HG02610 (cell line): ENCODE results near the gene CA4.
A peak's percentile ranks its signal among the peaks of the same experiment; 100 is the strongest.

Experiments
- ATAC-seq: cut with Tn5 transposase; IDR thresholded peaks from one replicate; pipeline ENCODE4 v1.9.1; 2021; ENCODE audit warnings: mild to moderate bottlenecking, moderate library complexity; ENCODE audit not compliant: unreplicated experiment

CA4 gene

GRCh38 chr17:60129164-60129563, 20.6 kb upstream of the CA4 start:
- ATAC-seq: no peak

GRCh38 chr17:60130466-60130865, 19.3 kb upstream of the CA4 start:
- ATAC-seq: no peak

- ATAC-seq: peak; percentile 8
Observed at GRCh38 chr17:60134396-60135150, 15.2 kb upstream of the CA4 start.

DNA sequence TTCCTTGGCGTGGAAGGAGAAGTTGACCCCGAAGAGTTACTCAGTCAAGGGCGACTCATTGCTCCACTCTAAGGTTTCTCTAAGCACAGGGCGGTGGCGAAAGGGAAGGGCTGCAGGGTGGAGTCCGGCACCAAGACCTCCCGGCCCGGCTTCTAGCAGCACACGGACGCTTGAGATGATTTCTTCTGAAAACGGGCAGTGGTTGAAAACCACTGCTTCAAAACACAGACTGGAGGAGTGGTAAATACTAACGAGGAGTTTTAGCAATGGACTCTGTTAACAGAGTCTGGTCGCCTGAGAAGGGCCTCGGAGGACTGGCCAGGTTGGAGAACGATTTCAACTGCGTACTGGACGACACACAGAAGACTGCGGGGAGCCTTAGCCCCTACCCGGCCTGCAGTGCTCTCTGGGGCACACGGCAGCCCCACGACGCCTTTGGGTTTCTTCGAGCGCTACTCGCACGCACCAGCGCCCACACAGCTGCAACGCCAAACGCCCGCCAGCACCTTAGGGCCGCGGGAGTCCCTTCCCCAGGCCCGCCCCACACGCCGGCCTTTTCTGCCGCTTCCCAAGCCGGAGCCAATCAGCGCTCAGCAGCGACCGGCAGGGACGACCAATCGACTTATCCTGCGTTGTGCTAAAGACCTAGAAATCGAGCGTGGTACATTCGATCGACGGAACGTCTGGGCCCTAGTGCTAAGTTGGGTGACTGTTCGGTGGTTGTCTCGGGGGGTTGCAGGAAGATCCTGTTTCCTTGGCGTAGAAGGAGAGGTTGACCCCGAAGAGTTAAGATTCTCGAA, 14.4 kb upstream of the CA4 start:
- peak; percentile 89 for ATAC-seq

DNA sequence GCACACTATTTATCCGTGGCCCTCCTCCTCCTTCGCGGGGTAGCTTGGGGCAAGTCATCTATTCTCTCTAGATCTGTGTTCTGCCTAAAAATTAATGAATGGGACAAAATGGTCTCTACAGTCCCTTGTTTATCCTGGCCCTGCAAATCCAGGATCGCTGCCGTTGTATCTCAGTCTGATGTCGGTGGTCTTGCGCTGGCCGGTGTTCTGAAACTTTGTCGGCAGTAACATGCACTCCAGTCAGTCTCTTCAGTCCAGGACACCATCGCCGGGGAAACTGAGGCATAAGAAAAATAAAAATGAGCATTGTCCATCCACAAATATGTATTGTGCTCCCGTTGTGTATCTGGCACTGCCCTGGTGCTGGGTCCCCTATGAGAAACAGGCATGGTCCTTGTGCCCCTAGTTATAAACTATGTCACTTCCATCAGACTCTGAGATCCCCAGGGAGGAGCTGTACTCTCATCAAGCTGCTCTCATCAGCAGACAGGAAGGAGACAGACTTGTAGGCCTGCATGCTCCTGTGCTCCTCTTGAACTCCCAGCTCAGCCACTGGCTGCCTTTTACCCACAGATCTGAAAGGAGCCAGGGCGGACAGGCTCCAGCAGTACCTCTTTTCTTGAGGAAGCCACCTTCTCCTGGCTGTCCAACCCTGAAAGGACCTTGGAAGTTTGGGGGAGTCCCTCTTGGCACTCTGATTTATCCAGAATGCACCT, 13.7 kb upstream of the CA4 start:
- no peak for ATAC-seq

GRCh38 chr17:60137731-60138130, 12.0 kb upstream of the CA4 start:
- no peak for ATAC-seq

DNA sequence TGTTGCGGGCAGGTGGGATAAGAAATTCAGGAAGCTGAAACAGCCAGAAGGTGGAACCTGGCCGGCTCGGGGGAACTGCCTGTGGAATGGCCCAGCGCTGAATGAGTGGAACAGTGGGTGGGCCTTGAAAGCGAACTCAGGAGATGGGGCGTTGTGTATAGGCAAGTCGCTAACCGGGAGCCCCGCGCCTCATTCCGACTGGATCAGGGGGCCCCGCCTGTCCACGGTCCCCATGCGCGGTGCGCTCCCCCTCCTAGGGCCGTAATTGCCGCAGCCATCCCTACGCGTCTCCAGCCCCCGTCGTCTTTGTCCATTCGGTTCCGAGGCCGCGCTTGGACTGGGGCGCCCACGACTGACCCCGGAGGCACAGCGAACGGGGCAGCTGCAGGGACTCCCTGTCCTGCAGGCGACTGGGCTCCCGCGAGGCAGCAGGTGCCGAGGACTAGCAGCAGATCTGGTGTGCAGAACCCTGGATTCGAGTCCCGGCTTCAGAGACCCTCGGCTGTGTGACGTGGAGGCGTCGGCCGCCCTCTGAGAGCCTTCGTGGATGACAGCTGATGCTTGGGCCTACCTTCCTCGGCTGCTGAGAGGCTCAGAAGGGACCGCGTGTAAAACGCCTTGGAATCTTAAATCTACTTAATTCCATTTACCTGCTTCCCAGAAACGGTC, 10.9 kb upstream of the CA4 start:
- ATAC-seq: no peak

- no peak for ATAC-seq
Observed at GRCh38 chr17:60139438-60140285, 10.1 kb upstream of the CA4 start.

DNA sequence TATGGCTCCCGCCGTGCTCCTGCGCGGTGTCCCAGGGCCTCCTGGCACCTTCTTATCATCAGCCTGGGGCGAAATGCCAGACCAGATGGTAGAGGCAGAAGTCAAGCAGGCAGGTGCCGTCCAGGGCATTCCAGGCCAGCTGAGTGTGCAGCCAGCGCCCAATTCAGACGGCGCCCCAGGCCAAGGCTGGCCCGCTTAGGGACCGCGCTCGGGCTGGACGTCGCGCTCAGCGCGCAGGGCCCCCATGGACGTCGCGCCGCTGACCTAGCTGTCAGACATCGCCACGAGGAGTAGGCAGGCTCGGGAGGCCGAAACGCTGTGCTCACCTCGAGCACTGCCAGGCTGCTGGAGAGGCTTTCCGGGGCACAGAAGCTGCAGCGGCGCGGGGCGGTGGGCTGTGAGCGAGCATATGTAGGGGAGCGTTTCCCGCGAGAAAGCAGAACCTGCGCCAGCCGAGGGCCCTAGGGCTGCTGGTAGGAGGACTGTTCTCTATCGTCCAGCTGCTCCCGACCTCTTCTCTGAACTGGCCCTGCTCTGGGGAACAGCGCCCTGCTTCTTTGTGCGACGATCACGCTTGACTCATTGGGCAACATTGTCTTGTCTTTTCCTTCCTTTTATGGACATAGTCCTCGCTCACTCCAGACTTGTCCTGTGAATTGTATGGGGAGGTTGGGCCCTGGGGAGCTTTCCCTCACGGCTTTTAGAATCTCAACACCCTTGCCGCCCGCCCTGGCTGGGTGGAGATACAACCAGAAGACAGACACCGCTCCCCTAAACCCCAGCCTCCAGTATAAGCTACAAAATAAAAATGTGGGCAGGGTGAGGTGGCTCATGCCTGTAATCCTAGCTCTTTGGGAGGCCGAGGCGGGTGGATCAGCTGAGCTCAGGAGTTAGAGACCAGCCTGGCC, 8.4 kb upstream of the CA4 start:
- ATAC-seq: no peak

DNA sequence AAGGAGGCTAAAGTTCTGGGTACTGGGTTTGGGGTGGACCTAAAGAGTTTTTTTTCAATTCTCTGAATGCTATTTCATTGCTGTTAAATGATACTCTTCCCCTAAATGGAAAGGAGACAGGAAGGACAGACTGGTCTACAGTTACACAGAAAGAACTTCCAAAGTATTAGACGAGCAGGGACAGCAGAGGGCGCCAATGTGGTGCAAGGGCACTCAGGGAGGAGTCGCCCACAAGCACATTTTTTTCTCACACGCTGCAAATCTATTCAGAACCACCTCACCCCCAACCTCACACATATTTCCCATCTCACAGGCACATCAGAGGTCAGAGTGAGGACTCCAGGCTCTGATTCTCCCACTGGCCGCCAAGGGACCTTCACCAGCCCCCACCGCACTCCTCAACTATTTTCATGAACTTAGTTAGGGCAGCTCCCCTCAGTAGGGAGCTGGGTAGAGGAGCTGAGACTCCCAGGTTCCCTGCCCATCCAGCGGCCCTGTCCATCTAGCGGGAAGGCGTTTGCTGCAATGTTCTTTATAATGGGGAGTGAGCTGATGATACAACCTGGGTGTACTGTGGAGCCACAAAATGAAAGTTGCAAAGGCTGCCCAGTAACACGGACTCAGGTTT, 6.8 kb upstream of the CA4 start:
- ATAC-seq: peak; percentile 58

DNA sequence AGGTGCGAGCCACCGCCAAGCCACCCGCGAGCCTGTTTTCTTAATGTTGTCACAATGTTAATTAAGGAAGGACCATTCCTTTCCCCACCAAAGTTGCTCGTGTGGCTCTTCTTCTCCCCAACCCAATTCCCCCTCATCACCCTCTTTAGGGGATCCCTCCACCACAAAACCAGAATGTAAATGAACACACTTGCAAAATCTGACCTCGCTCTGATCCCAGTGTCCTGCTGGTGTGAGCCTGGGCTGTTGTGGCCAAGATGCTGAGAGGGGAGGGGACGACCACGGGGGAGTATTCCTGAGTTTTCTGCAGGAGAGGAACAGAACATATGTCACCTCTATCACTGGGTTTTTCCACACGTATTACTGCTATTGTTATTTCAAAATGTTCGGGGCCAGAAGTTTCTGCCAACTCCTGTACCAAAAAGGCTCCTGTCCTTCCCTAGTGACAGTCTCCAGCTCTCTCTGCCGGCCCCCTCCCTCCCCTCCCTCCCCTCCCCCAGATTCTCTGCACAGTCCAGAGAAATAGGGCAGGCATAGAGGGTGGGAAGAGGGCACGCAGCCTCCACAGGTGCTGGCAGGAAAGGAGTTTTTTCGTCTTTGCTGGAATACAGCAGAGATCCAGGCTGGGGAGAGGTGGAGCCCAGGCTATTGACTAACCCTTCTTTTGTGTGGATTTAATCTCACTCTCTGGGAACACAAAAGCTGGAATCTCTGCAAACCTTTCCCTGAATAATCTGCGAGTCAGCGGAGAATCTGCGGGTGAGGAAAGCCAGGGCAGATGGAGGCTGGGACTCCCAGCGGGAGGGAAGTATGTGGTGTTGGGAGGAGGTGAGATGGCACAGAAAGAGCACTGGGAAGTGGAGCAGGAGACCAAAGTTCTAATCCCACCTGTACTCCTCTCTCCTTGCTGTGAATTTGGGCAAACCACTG, 4.5 kb upstream of the CA4 start:
- ATAC-seq: no peak

DNA sequence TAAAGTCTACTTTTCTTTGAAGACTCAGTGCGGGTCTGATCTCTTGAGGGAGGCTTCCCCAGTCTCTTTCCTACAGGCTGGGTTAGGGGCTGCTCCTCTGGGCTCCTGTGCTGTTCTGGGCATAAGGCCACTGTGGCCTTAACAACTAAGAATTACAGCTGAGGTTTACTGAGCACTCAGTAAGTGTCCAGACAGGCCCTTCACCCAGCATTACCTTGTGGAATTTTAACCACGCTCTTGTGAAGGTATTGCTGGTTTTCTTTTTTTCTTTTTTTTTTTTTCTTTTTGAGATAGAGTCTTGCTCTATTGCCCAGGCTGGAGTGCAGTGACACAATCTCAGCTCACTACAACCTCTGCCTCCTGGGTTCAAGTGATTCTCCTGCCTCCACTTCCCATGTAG, 3.6 kb upstream of the CA4 start:
- no peak for ATAC-seq

DNA sequence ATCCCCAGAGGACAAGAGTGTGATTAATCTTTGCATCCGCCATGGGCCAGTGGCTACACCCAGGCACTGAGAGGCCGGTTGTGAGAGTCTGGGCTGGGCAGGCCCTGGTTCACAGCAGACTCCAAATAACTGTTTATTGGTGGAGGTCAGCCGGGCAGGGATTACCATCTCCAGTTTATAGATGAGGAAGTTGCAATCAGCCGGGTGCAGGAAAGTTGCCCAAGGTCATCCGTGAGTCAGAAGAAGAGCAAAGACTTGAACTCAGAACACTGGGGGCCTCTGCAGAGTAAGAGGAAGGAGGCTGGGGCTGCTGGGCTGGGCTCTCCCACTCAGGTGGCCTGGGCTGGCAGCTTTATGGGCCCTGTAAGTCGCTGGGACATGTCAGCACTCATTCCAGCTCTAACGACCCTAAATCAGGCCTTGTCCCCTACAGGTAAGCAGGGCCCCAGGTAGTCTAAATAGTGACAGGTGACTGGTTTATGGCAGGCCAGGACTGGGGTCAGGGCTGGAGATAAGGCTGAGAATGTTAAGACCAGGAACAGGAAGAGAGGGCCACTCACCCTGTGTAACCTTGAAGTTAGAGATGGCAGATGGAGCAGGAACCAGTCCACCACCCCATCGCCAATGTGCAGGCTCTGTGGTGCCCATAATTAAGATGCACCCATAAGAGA, 2.1 kb upstream of the CA4 start:
- ATAC-seq: no peak

- no peak for ATAC-seq
Observed at GRCh38 chr17:60148373-60148772, 1.4 kb upstream of the CA4 start.

DNA sequence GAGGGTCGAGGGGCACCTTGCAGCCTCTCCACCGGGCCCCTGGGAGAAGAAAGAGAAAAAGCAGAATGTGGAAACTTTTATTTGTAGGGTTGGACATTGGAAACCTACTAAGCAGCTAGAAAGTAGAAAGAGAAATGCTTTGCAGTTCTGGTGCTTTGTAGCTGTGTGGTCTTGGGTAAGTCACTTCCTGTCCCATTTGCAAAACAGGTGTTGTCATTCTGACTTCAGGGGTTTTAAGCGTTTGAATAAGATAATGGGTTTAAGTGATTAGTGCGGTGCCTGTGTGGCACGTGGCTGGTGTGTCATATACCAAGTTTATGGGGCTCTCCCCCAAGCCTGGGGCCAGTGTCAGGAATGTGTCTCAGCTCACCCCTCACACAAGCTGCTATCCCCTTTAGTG, 1.6 kb downstream of the CA4 start:
- peak; percentile 35 for ATAC-seq

DNA sequence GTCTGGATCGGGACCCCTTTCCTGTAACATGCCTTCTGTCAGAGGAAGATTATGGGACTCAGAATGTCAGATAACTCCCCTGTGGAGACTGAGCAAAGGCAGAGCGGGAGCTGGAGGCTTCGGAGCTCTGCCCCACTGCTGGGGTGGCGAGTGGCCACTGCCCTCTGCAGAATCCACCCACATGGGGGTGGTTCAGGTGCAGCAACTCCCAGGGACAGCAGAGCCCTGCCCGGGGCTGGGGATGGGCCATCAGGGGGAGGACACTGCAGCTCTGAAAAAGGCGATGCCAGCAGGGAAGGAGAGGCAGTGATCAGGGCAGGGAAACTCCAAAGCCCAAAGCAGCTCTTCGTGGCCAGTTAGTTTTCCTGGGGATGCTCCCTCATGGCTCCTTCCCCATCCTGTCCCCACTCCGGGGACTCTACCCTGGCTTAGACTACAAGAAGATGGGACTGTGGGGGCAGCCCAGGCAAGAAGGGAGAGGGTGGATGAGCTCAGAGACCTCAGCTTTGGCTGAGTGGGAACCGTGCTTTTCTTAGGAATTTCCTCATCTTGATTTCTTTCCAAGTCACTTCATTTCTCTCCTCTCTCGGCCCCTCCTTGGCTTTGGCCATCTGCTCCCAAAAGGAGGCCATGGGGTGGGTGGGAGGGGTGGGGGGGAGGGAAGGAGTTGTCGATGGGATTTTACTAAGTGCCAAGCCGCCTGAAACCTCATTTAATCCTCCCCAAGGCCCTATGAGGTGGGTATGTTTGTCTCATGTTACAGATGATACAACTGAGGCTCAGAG, 4.0 kb downstream of the CA4 start:
- no peak for ATAC-seq
